Astrocyte of the cerebellum (primary cell): ENCODE results near the gene FSCN2.

Experiments
- DNase-seq: peaks from one replicate; pipeline ENCODE4 v3.0.0-alpha.2; 2011; ENCODE audit warnings: low read depth
- H3K4me3 ChIP-seq: 2 replicates; pipeline ENCODE4 v1.5.1; 2011; ENCODE audit warnings: mild to moderate bottlenecking, low read depth, low read length, moderate library complexity
- CTCF ChIP-seq: IDR thresholded peaks from 2 replicates; pipeline ENCODE4 v1.5.1; 2012; ENCODE audit warnings: low read length, low read depth, moderate library complexity, mild to moderate bottlenecking; ENCODE audit errors: missing control alignments
- in situ Hi-C: cut with HindIII; loops from 2 replicates; pipeline ENCODE4 v1.10.0; 2017; ENCODE audit warnings: low sequenced_read_pairs

FSCN2 gene

GRCh38 chr17:81537343-81537855 lies 9.2 kb downstream of the FSCN2 start:
- DNase-seq = no peak
- in situ Hi-C loops = no loop called here
- H3K4me3 ChIP-seq = no peak overlapping the region
- TF ChIP-seq CTCF = peak; percentile 58

GRCh38 chr17:81537856-81538555 lies 9.8 kb downstream of the FSCN2 start:
- TF ChIP-seq CTCF = no peak
- in situ Hi-C loops = no loop called here
- DNase-seq = no peak
- no peak overlapping the region for H3K4me3 ChIP-seq

GRCh38 chr17:81538651-81539570 lies 10.7 kb downstream of the FSCN2 start:
- TF ChIP-seq CTCF = no peak
- in situ Hi-C loops = no loop called here
- no peak overlapping the region for H3K4me3 ChIP-seq
- no peak for DNase-seq

- in situ Hi-C loops = no loop called here
- no peak overlapping the region for H3K4me3 ChIP-seq
- TF ChIP-seq CTCF = no peak
- DNase-seq = no peak
Measured at GRCh38 chr17:81539571-81539900, 11.4 kb downstream of the FSCN2 start.

- in situ Hi-C loops = no loop called here
- H3K4me3 ChIP-seq = no peak overlapping the region
- TF ChIP-seq CTCF = no peak
- no peak for DNase-seq
Measured at GRCh38 chr17:81539961-81540675, 11.9 kb downstream of the FSCN2 start.

GRCh38 chr17:81540676-81541027 lies 12.5 kb downstream of the FSCN2 start:
- H3K4me3 ChIP-seq = no peak overlapping the region
- no peak for TF ChIP-seq CTCF
- in situ Hi-C loops = no loop called here
- DNase-seq = no peak
